Parathyroid adenoma (tissue), 2 donors: ENCODE results near the gene TMEM205.
A peak's percentile ranks its signal among the peaks of the same experiment; 100 is the strongest.
"Not testable (repeated sequence)": the region's sequence is repeated elsewhere in the genome, so short reads cannot be mapped to it uniquely, and the experiment has no call there.

ENCODE experiments used
- H2AFZ ChIP-seq: fragments of 300-600 bp; sonication (generic); one replicate; pipeline ENCODE4 v1.7.0; 2017; ENCODE audit warnings: antibody characterized with exemption, mild to moderate bottlenecking
- H3K27ac ChIP-seq: fragments of 300-600 bp; sonication (generic); one replicate; pipeline ENCODE4 v1.7.0; 2017
- H3K27me3 ChIP-seq: fragments of 300-600 bp; sonication (generic); one replicate; pipeline ENCODE4 v1.7.0; 2017; ENCODE audit warnings: low read length; ENCODE audit not compliant: control insufficient read depth, insufficient read depth
- H3K36me3 ChIP-seq: fragments of 300-600 bp; sonication (generic); one replicate; pipeline ENCODE4 v1.7.0; 2017; ENCODE audit warnings: low read length; ENCODE audit not compliant: control insufficient read depth, insufficient read depth
- H3K4me1 ChIP-seq: fragments of 300-600 bp; sonication (generic); one replicate; pipeline ENCODE4 v1.7.0; 2017; ENCODE audit warnings: control low read depth
- H3K4me2 ChIP-seq: fragments of 300-600 bp; sonication (generic); one replicate; pipeline ENCODE4 v1.7.0; 2017; ENCODE audit warnings: low read length
- H3K4me3 ChIP-seq: fragments of 300-600 bp; sonication (generic); one replicate; pipeline ENCODE4 v1.7.0; 2017; ENCODE audit warnings: low read depth, low read length
- H3K79me2 ChIP-seq: fragments of 300-600 bp; sonication (generic); one replicate; pipeline ENCODE4 v1.7.0; 2017; ENCODE audit warnings: control low read depth
- H3K9ac ChIP-seq: fragments of 300-600 bp; sonication (generic); one replicate; pipeline ENCODE4 v1.7.0; 2017; ENCODE audit warnings: mild to moderate bottlenecking
- H3K9me3 ChIP-seq: fragments of 300-600 bp; sonication (generic); one replicate; pipeline ENCODE4 v1.7.0; 2017; ENCODE audit warnings: low read length; ENCODE audit not compliant: control insufficient read depth
- TF ChIP-seq, protein P1 (sequence below): fragments of 300-600 bp; sonication (generic); IDR thresholded peaks from one replicate; pipeline ENCODE4 v1.7.0; 2017; ENCODE audit warnings: antibody characterized with exemption, mild to moderate bottlenecking
- donor health status: primary hyperparathyroidism.

Gene TMEM205

DNA sequence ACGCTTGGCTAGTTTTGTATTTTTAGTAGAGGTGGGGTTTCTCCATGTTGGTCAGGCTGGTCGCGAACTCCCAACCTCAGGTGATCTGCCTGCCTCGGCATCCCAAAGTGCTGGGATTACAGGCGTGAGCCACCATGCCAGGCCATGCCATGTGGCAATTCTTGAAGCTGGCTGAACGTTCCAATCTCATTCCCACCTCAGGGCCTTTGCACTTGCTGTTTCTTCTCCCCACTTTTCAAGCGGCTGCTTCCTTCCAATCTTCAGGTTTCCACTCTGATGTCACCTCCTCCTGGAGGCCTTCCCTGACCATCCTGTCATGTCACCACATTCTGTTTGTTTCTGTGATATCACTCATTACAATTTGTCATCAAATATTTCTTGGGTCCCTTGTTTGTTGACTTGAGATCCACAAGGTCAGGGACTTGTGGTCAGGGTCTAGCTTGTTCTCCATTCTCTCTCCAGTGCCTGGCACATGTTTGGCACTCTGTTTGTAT lies 33.8 kb upstream of the TMEM205 start:
- peaks cover 10% of the 10 kb centered on the region for H3K4me1 ChIP-seq
- H3K36me3 ChIP-seq: no peaks in the 10 kb centered on the region
- H3K9ac ChIP-seq: no peak overlapping the region
- no peak overlapping the region for H2AFZ ChIP-seq
- no peak overlapping the region for H3K4me2 ChIP-seq
- H3K4me3 ChIP-seq: no peak overlapping the region
- no peaks in the 10 kb centered on the region for H3K27me3 ChIP-seq
- H3K9me3 ChIP-seq: no peaks in the 10 kb centered on the region
- H3K79me2 ChIP-seq: peaks cover 3% of the 10 kb centered on the region
- H3K27ac ChIP-seq: peak overlapping the region; percentile 58
- TF ChIP-seq, protein P1, sequence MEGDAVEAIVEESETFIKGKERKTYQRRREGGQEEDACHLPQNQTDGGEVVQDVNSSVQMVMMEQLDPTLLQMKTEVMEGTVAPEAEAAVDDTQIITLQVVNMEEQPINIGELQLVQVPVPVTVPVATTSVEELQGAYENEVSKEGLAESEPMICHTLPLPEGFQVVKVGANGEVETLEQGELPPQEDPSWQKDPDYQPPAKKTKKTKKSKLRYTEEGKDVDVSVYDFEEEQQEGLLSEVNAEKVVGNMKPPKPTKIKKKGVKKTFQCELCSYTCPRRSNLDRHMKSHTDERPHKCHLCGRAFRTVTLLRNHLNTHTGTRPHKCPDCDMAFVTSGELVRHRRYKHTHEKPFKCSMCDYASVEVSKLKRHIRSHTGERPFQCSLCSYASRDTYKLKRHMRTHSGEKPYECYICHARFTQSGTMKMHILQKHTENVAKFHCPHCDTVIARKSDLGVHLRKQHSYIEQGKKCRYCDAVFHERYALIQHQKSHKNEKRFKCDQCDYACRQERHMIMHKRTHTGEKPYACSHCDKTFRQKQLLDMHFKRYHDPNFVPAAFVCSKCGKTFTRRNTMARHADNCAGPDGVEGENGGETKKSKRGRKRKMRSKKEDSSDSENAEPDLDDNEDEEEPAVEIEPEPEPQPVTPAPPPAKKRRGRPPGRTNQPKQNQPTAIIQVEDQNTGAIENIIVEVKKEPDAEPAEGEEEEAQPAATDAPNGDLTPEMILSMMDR: no peak

DNA sequence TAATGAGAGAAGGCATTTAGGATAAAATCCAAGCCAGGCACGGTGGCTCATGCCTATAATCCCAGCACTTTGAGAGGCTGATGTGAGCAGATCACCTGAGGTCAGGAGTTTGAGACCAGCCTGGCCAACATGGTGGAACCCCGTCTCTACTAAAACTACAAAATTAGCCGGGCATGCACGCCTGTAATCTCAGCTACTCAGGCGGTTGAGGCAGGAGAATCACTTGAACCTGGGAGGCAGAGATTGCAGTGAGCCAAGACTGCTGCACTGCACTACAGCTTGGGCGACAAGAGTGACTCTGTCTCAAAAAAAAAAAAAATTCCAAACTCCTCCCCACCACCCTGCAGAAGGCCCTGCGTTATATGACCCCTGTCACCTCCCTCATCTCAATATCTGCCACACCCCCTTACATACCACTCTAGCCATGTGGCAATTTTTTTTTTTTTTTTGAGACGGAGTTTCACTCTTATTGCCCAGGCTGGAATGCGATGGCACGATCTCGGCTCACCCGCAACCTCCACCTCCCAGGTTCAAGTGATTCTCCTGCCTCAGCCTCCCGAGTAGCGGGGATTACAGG lies 33.3 kb upstream of the TMEM205 start:
- H3K4me1 ChIP-seq: not testable (repeated sequence)

DNA sequence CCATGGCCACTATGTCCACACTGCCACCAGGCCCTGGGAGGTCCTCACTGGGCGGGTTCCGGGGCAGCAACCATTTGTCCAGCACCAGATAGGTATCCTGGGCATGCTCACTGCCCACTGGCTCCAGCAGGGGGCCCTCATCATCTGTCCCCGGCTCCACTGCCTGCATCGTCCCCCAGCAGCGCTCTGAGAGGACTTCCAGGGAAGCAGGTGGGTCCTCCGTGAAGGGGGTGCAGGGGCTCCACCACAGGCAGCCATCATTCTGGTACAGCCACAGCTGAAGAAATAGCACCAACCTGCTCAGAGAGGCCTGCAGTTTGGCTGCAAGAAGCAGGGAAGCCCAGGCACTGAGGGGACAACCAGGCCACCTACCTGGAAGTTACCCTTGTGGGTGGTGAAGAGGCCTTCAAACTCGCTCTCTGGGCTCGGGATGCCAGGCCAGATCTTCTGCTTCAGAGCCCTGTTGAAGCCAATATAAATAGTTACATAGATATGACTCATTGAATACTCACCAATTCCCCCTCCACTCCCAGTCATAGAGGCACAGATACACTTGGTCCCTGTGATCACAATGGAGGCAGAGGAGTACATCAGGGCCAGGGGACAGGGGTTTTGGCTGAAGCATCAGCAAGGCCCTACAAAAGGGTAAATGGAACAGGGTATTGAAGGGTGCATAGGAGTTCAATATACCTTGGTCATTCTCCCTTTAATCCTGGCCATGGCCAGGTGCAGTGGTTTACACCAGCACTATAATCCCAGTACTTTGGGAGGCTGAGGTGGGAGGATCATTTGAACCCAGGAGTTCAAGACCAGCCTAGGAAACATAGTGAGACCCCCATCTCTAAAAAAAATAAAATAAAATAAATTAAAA lies 32.5 kb upstream of the TMEM205 start:
- Histone ChIP-seq H3K9ac (no peak overlapping the region), H3K4me3 (no peak overlapping the region), H3K36me3 (no peaks in the 10 kb centered on the region), H3K27ac (no peak overlapping the region), H3K9me3 (no peaks in the 10 kb centered on the region), H2AFZ (no peak overlapping the region), H3K4me2 (no peak overlapping the region), H3K79me2 (peaks cover 3% of the 10 kb centered on the region), H3K27me3 (no peaks in the 10 kb centered on the region), H3K4me1 (peaks cover 16% of the 10 kb centered on the region)
- TF ChIP-seq, protein P1: peak; percentile 70

More for the DNA sequence above, 33.3 kb upstream of the TMEM205 start:
- H3K4me3 ChIP-seq, H3K9me3 ChIP-seq, H3K4me2 ChIP-seq, H3K27me3 ChIP-seq, H3K27ac ChIP-seq, H3K9ac ChIP-seq, H3K36me3 ChIP-seq, H3K79me2 ChIP-seq, H2AFZ ChIP-seq: not testable (repeated sequence)

DNA sequence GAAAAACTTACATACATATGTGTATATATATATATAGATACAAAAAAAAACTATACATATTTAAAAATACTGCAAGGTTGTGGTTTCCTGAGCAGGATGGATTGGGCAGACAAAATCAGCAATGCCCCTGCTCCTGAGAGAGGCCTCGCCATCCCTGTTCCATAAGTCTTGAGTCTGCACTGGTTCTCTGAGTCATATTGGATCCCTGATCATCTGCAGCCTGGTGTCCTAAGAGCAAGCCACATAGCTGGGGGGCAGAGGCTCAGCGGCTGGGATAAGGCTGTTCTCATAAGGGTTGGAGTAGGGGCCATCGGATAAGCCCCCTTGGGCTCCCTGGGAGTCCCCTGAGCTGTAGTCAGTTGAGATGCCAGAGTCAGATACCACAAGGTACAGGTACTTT lies 31.7 kb upstream of the TMEM205 start:
- H3K79me2 ChIP-seq: peaks cover 3% of the 10 kb centered on the region
- no peak overlapping the region for H3K27ac ChIP-seq
- H3K4me1 ChIP-seq: peaks cover 18% of the 10 kb centered on the region
- TF ChIP-seq, protein P1: no peak
- H3K27me3 ChIP-seq: no peaks in the 10 kb centered on the region
- H3K36me3 ChIP-seq: no peaks in the 10 kb centered on the region
- H3K4me2 ChIP-seq: no peak overlapping the region
- no peak overlapping the region for H3K4me3 ChIP-seq
- no peak overlapping the region for H2AFZ ChIP-seq
- H3K9me3 ChIP-seq: no peaks in the 10 kb centered on the region
- no peak overlapping the region for H3K9ac ChIP-seq

DNA sequence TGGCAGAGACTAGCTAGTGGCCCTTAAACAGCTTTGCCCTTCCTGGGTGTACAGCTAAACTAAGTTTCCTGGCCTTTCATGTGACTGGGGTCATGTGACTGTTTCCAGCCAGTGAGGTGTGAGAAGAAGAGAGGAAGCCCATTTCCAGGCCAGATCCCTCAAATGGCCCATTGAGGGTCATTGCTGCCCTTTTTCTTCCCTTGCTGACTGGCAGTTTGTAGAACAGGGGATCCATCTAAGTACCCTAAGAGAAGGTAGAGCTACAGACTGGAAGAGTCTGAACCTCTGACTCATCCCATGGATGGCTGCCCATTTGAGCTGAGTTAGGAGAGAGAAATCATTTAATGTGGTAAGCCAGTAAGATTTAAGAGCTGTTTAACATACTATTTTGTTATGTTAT lies 31.2 kb upstream of the TMEM205 start:
- no peak overlapping the region for H3K27ac ChIP-seq
- H3K4me1 ChIP-seq: peaks cover 18% of the 10 kb centered on the region
- peaks cover 3% of the 10 kb centered on the region for H3K79me2 ChIP-seq
- H3K36me3 ChIP-seq: no peaks in the 10 kb centered on the region
- no peak overlapping the region for H3K4me2 ChIP-seq
- no peak overlapping the region for H3K9ac ChIP-seq
- no peaks in the 10 kb centered on the region for H3K9me3 ChIP-seq
- TF ChIP-seq, protein P1: no peak
- no peak overlapping the region for H3K4me3 ChIP-seq
- H2AFZ ChIP-seq: no peak overlapping the region
- H3K27me3 ChIP-seq: no peaks in the 10 kb centered on the region
